Neural crest cell (in vitro differentiated cells): ENCODE data around the gene CEP128. TPM values are rescaled to one million over a fixed set of nuclear protein-coding genes. Genes with fewer than 3 reads are reported as not detected.

Experiments used
- DNase-seq: peaks from one replicate; pipeline ENCODE4 v3.0.0; 2021; ENCODE audit warnings: low read depth, mixed read lengths, low spot score
- H3K27ac Mint-ChIP-seq: one replicate; pipeline ENCODE4 v1.8.0; 2021; ENCODE audit warnings: mild to moderate bottlenecking, mixed read lengths; ENCODE audit not compliant: unreplicated experiment
- H3K27me3 Mint-ChIP-seq: 2 replicates; pipeline ENCODE4 v1.8.0; 2021; ENCODE audit warnings: low read depth, mild to moderate bottlenecking, mixed read lengths
- H3K36me3 Mint-ChIP-seq: 2 replicates; pipeline ENCODE4 v1.8.0; 2021; ENCODE audit warnings: low read depth, mild to moderate bottlenecking, mixed read lengths
- H3K4me1 Mint-ChIP-seq: 2 replicates; pipeline ENCODE4 v1.8.0; 2021; ENCODE audit warnings: mixed read lengths
- H3K4me3 Mint-ChIP-seq: one replicate; pipeline ENCODE4 v1.8.0; 2021; ENCODE audit warnings: mild to moderate bottlenecking, mixed read lengths
- H3K9me3 Mint-ChIP-seq: 2 replicates; pipeline ENCODE4 v1.8.0; 2021; ENCODE audit warnings: mixed read lengths
- total RNA-seq: library from RNA; stranded (reverse); gene quantifications from 2 replicates; pipeline ENCODE4 v1.2.1, GENCODE V29; 2021
- TF ChIP-seq, protein P1 (sequence below): fragments of 200-600 bp; sonication (generic); conservative IDR thresholded peaks from 2 replicates; pipeline ENCODE4 v1.5.0; 2021; ENCODE audit warnings: antibody characterized with exemption, mild to moderate bottlenecking

CEP128 gene
- total RNA-seq, 1 donor from 2014 or later = 25.8 TPM

DNA sequence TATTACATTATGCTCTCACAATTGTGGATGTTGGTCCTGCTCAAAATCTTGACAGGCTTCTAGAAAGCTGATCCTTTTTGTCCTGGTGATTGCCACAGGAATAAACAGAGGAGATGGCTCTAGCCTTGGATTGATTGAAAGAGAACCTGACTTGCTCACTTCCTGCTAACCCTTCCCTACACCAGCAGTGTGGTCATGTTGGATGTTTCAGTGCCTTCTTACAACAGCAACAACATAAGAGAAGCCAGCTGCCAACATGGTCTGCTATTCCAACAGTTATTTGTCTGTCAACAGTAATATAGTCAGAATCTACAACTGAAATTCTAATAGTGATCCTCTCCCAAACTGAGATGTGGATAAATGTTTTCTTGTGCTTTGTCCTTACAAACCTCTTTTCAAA is 418.6 kb downstream of the CEP128 start:
- Mint-ChIP-seq H3K9me3 (no peaks in the 10 kb centered on the region), H3K27me3 (no peaks in the 10 kb centered on the region), H3K27ac (no peak overlapping the region), H3K4me3 (no peak overlapping the region), H3K4me1 (no peaks in the 10 kb centered on the region), H3K36me3 (peaks cover 5% of the 10 kb centered on the region)
- TF ChIP-seq, protein P1, sequence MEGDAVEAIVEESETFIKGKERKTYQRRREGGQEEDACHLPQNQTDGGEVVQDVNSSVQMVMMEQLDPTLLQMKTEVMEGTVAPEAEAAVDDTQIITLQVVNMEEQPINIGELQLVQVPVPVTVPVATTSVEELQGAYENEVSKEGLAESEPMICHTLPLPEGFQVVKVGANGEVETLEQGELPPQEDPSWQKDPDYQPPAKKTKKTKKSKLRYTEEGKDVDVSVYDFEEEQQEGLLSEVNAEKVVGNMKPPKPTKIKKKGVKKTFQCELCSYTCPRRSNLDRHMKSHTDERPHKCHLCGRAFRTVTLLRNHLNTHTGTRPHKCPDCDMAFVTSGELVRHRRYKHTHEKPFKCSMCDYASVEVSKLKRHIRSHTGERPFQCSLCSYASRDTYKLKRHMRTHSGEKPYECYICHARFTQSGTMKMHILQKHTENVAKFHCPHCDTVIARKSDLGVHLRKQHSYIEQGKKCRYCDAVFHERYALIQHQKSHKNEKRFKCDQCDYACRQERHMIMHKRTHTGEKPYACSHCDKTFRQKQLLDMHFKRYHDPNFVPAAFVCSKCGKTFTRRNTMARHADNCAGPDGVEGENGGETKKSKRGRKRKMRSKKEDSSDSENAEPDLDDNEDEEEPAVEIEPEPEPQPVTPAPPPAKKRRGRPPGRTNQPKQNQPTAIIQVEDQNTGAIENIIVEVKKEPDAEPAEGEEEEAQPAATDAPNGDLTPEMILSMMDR = no peak
- DNase-seq = no peak

DNA sequence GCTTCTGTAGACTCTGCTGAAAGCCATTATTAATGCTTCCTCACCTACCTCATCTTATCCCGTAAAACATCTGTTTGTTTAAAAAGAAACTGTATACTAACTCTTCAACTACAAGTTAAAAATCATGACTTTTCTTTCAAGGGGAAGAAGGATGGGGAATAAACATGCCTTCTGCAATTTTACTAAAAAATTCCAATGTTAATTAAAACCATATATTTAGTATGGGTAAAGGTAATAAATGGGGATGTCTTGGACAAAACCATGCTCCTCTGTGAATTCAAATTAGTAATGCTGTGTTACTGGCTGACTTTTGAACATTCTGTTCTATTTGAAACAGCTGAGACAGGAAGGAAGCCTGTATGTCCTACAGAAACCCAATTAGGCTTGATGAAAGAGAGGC is 419.1 kb downstream of the CEP128 start:
- H3K27me3 Mint-ChIP-seq = no peaks in the 10 kb centered on the region
- no peaks in the 10 kb centered on the region for H3K4me1 Mint-ChIP-seq
- no peak overlapping the region for H3K4me3 Mint-ChIP-seq
- no peak overlapping the region for H3K27ac Mint-ChIP-seq
- H3K9me3 Mint-ChIP-seq = no peaks in the 10 kb centered on the region
- TF ChIP-seq, protein P1 = no peak
- peaks cover 9% of the 10 kb centered on the region for H3K36me3 Mint-ChIP-seq
- DNase-seq = no peak

GRCh38 chr14:80521456-80521855 is 420.1 kb downstream of the CEP128 start:
- H3K27ac Mint-ChIP-seq = no peak overlapping the region
- no peaks in the 10 kb centered on the region for H3K4me1 Mint-ChIP-seq
- TF ChIP-seq, protein P1 = no peak
- H3K36me3 Mint-ChIP-seq = peaks cover 14% of the 10 kb centered on the region
- H3K4me3 Mint-ChIP-seq = no peak overlapping the region
- no peak for DNase-seq
- no peaks in the 10 kb centered on the region for H3K9me3 Mint-ChIP-seq
- H3K27me3 Mint-ChIP-seq = no peaks in the 10 kb centered on the region

DNA sequence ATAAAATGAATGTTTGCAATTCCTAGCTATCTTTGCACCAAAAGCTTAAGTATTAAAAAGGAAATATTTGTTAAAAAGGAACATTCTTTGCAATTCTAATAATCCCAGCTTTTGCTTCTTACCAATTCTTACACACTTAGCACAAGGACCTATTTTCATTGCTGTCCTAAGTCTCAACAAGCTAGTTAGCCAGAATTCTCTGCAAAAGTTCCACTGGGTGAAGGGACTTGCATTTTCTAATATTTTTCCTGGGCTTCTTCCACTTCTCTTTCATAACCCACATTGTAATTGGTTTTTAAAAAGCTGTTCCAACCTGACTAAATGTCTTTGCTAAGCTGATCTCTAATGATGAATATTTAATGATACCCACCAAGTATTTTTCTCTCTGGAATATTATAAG is 422.5 kb downstream of the CEP128 start:
- Mint-ChIP-seq H3K36me3 (peaks cover 28% of the 10 kb centered on the region), H3K27ac (no peak overlapping the region), H3K4me1 (no peaks in the 10 kb centered on the region)

GRCh38 chr14:80518173-80518572 is 423.4 kb downstream of the CEP128 start:
- Mint-ChIP-seq H3K27me3 (no peaks in the 10 kb centered on the region), H3K4me1 (no peaks in the 10 kb centered on the region)

More for the DNA sequence above, 422.5 kb downstream of the CEP128 start:
- no peak for DNase-seq
- TF ChIP-seq, protein P1 = no peak
- H3K4me3 Mint-ChIP-seq = no peak overlapping the region
- H3K9me3 Mint-ChIP-seq = peaks cover 3% of the 10 kb centered on the region
- no peaks in the 10 kb centered on the region for H3K27me3 Mint-ChIP-seq

More at GRCh38 chr14:80518173-80518572, 423.4 kb downstream of the CEP128 start:
- DNase-seq = no peak
- TF ChIP-seq, protein P1 = no peak
- H3K27ac Mint-ChIP-seq = no peak overlapping the region
- H3K36me3 Mint-ChIP-seq = peaks cover 36% of the 10 kb centered on the region
- H3K4me3 Mint-ChIP-seq = no peak overlapping the region
- H3K9me3 Mint-ChIP-seq = peaks cover 3% of the 10 kb centered on the region
